ENCODE measurements around the gene PTPRQ. TPM values are rescaled to one million over a fixed set of nuclear protein-coding genes. Genes with fewer than 3 reads are reported as not detected.

Gene PTPRQ
- total and polyA plus RNA-seq, 9 of the 15 experiments (the other 6 are each of a cell fraction or from before 2014, with no cell fraction given): not detected

- FAIRE-seq: no peak
- POLR2A ChIA-PET: no interaction called here
- BruUV-seq (replicated peaks): no TSS peak
These were observed 197.9 kb downstream of the PTPRQ start for GRCh38 chr12:80641936-80642335.

DNA sequence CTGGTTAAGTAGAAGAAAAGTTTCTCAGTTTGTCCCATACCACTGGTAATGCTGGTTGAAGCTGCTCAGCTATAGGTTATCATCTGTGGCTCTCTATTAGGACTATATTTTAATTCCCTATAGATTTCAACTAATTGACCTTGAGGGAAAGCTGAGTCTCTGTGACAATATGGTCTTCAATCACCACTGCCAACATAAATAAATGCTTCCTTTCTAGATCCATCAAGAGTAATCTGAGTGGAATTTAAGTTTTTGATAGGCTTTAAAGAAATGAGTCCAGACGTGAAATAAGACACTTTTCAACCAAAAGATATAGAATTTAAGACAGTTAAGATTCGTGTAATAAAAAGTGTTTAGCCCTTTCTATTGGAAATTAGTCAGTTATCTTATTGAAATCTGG is 199.9 kb downstream of the PTPRQ start:
- Histone ChIP-seq H3K4me2 (ENCODE audit: insufficient read depth, low read length) (no peak overlapping the region), H3K36me3 (ENCODE audit: control insufficient read depth, insufficient read depth, low read length) (no peaks in the 10 kb centered on the region), H3K27me3 (ENCODE audit: control insufficient read depth in 2 of 2, insufficient read depth in 2 of 2, low read length in 2 of 2) (no peaks in the 10 kb centered on the region), H3K4me3 (no peak overlapping the region), H3K27ac (ENCODE audit: extremely low read depth, low read depth, low read length) (no peak overlapping the region), H4K20me1 (replicated peaks; ENCODE audit: control insufficient read depth, insufficient read depth, low read length) (no peaks in the 10 kb centered on the region), H2AFZ (ENCODE audit: low read depth, low read length) (no peak overlapping the region), H3K4me1 (replicated peaks in 1 of 2; ENCODE audit: control insufficient read depth in 2 of 2, insufficient read depth in 2 of 2, low read length in 2 of 2) (no peaks in the 10 kb centered on the region), H3K9me3 (replicated peaks; ENCODE audit: control insufficient read depth, insufficient read depth, low read depth, low read length) (no peaks in the 10 kb centered on the region), H3K79me2 (ENCODE audit: control insufficient read depth, insufficient read depth, low read length) (no peaks in the 10 kb centered on the region), H3K9ac (ENCODE audit: insufficient read depth in 1 of 2, low read depth in 2 of 2, low read length in 2 of 2) (no peak overlapping the region), H3K9me1 (ENCODE audit: control insufficient read depth, insufficient read depth, low read length) (no peaks in the 10 kb centered on the region)
- no TSS peak for BruUV-seq (replicated peaks)
- 5% methylated on average over 2 of the region's 2 CpGs for WGBS (ENCODE audit: insufficient coverage, low coverage, missing lambda C conversion rate)
- ChIA-PET POLR2A (no interaction called here), CTCF (ENCODE audit: low intra/inter-chr PET ratio) (no interaction called here)
- in situ Hi-C loops (cut with MboI) (no loop called here), intact Hi-C loops (cut with micrococcal nuclease) (no loop called here)
- DNase-seq (ENCODE audit: extremely low read depth in 1 of 4, low spot score in 3 of 4) (no peak), ATAC-seq (no peak), FAIRE-seq (no peak)
- TF ChIP-seq BCOR (IDR thresholded peaks at IDR 0.05) (no peak), NFYB (IDR thresholded peaks at IDR 0.05; ENCODE audit: extremely low read depth, insufficient read length) (no peak), FOXA3 (CRISPR knock-in tag; conservative IDR thresholded peaks at IDR 0.05 in 1 of 2, IDR thresholded peaks at IDR 0.05 in 1 of 2) (no peak), RCOR1 (IDR thresholded peaks at IDR 0.05; ENCODE audit: borderline replicate concordance in 1 of 2, low read depth in 2 of 2, low read length in 2 of 2) (no peak), ZBTB26 (CRISPR knock-in tag; IDR thresholded peaks at IDR 0.05) (no peak), CREBBP (IDR thresholded peaks at IDR 0.05; ENCODE audit: low read depth, low read length) (no peak), MYBL2 (IDR thresholded peaks at IDR 0.05; ENCODE audit: low read depth) (no peak), MYBL2 (CRISPR knock-in tag; IDR thresholded peaks at IDR 0.05; ENCODE audit: borderline replicate concordance) (no peak)
- TF ChIP-seq, protein P1, sequence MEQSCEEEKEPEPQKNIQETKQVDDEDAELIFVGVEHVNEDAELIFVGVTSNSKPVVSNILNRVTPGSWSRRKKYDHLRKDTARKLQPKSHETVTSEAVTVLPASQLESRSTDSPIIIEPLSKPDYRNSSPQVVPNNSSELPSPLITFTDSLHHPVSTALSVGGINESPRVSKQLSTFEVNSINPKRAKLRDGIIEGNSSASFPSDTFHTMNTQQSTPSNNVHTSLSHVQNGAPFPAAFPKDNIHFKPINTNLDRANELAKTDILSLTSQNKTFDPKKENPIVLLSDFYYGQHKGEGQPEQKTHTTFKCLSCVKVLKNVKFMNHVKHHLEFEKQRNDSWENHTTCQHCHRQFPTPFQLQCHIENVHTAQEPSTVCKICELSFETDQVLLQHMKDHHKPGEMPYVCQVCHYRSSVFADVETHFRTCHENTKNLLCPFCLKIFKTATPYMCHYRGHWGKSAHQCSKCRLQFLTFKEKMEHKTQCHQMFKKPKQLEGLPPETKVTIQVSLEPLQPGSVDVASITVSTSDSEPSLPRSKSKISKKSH (CRISPR knock-in tag; IDR thresholded peaks at IDR 0.05): no peak

More at GRCh38 chr12:80641936-80642335, 197.9 kb downstream of the PTPRQ start:
- intact Hi-C loops (cut with micrococcal nuclease) (no loop called here), in situ Hi-C loops (cut with MboI) (no loop called here)
- Histone ChIP-seq H3K79me2 (ENCODE audit: control insufficient read depth, insufficient read depth, low read length) (no peaks in the 10 kb centered on the region), H3K27ac (ENCODE audit: extremely low read depth, low read depth, low read length) (no peak overlapping the region), H3K4me2 (ENCODE audit: insufficient read depth, low read length) (no peak overlapping the region), H3K4me1 (replicated peaks in 1 of 2; ENCODE audit: control insufficient read depth in 2 of 2, insufficient read depth in 2 of 2, low read length in 2 of 2) (no peaks in the 10 kb centered on the region), H3K9ac (ENCODE audit: insufficient read depth in 1 of 2, low read depth in 2 of 2, low read length in 2 of 2) (no peak overlapping the region), H3K27me3 (ENCODE audit: control insufficient read depth in 2 of 2, insufficient read depth in 2 of 2, low read length in 2 of 2) (no peaks in the 10 kb centered on the region), H3K9me1 (ENCODE audit: control insufficient read depth, insufficient read depth, low read length) (no peaks in the 10 kb centered on the region), H3K36me3 (ENCODE audit: control insufficient read depth, insufficient read depth, low read length) (no peaks in the 10 kb centered on the region), H3K9me3 (replicated peaks; ENCODE audit: control insufficient read depth, insufficient read depth, low read depth, low read length) (no peaks in the 10 kb centered on the region), H4K20me1 (replicated peaks; ENCODE audit: control insufficient read depth, insufficient read depth, low read length) (no peaks in the 10 kb centered on the region), H2AFZ (ENCODE audit: low read depth, low read length) (no peak overlapping the region), H3K4me3 (no peak overlapping the region)
- no peak for DNase-seq (ENCODE audit: extremely low read depth in 1 of 4, low spot score in 3 of 4)
- WGBS (ENCODE audit: insufficient coverage, low coverage, missing lambda C conversion rate): 4% methylated on average over 2 of the region's 2 CpGs
- no peak for ATAC-seq
- CTCF ChIA-PET (ENCODE audit: low intra/inter-chr PET ratio): no interaction called here
- TF ChIP-seq ZNF445 (CRISPR knock-in tag; IDR thresholded peaks at IDR 0.05; ENCODE audit: low read depth) (no peak), HDAC6 (IDR thresholded peaks at IDR 0.05; ENCODE audit: low read depth, low read length) (no peak)
- TF ChIP-seq, protein P2, sequence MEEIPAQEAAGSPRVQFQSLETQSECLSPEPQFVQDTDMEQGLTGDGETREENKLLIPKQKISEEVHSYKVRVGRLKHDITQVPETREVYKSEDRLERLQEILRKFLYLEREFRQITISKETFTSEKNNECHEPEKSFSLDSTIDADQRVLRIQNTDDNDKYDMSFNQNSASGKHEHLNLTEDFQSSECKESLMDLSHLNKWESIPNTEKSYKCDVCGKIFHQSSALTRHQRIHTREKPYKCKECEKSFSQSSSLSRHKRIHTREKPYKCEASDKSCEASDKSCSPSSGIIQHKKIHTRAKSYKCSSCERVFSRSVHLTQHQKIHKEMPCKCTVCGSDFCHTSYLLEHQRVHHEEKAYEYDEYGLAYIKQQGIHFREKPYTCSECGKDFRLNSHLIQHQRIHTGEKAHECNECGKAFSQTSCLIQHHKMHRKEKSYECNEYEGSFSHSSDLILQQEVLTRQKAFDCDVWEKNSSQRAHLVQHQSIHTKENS (CRISPR knock-in tag; IDR thresholded peaks at IDR 0.05): no peak

Data from K562 (cell line).